T-helper 2 cell (primary cell): ENCODE results near the gene DHX30.
A peak's percentile ranks its signal among the peaks of the same experiment; 100 is the strongest.

Source experiments
- DNase-seq, 5 experiments: peaks; one replicate each; pipeline versions ENCODE4 v3.0.0 to v3.0.0-alpha.2; 2012 to 2022

Gene DHX30

DNA sequence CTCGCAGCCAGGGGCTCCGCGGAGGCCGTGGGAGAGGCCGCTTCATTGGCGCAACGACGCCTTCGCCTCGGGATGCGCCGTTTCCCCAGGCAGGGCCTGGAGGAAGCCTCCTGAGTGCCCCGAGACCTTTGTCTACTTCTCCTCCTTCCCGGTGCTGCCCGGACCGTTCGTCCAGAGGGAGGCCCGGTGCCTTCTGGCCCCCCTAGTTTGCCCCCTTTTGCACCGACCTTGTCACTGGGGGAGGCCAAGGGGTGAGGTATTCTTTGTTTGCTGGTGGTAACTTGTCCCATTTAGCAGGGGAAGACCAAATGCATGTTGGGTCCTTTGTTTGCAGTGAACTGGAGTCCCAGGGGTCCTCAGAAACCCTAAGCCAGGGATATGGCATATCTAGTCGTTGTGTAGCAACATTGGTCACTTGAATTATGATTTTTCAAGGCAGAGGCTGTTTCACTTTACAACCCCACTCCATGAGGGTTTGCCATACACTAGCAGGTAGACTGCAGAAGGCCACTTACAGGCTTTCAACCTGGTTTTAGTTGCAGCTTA lies 615 bp downstream of the DHX30 start:
- DNase-seq, result peak in 1 of 5 experiments; percentile 22

DNA sequence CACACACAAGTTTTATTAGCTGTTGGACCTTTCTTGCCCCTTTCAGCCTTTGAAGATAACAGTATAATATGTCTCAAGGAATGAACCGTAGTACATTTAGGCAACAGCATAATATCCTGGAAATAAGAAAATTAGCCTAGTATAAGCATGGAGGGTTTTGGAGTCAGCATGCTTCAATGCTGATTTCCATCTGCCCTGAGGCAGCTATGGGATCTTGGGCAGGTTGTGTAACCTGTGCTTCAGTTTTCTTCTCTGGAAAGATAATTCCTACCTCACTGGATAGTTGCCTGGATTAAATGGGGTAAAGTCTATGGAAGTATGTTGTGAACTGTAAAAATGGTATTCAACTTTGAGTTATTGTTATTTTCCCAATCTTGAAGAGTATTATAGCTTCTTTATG lies 1.6 kb downstream of the DHX30 start:
- DNase-seq, result no peak

DNA sequence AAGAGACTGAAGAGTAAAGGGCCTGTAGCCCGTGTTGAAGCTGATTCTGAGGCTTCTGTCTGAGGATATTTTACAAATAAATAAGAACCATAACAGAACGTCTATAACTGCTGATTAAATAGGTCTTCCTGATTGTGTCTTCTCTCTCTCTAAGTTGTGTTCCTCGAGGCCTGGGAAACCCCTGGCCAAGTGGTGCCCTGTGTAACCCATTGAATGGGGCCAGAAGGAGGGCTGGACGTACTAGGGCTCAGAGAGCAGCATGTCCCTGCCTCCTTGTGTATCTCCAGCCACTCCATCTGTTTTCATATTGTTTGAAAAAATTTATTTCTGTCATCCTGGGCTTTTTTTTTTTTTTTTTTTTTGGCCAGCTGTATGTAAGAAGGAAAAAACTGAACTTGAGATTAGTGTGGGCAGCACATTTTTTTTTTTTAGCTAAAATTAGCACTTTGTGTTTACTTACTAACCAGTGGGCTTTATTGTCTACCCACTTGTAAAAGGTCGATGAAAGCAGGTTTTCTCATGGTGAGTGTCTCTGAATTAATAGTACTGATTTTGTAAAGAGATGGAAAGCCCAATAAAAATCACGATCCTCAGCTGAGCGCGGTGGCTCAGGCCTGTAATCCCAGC lies 10.7 kb downstream of the DHX30 start:
- no peak for DNase-seq

DNA sequence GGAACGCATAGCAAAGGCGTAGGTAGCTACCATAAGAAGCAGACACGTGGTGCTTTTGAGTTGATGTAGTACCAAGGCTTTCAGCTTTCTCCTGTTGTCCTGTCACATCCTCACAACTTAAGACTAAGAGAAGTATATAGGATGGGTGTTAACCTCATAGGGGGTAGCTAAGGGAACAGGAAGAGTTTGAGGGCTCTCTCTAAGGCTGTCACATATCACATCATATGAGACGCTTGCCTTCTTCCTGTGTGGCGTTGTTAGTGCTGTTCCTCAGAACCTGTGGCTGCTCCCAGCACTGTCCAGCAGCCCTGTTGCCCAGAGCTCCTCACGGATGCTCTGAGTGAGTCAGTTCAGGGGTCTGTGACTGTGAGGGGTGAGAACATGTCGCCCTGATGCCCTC lies 14.7 kb downstream of the DHX30 start:
- DNase-seq, result no peak

DNA sequence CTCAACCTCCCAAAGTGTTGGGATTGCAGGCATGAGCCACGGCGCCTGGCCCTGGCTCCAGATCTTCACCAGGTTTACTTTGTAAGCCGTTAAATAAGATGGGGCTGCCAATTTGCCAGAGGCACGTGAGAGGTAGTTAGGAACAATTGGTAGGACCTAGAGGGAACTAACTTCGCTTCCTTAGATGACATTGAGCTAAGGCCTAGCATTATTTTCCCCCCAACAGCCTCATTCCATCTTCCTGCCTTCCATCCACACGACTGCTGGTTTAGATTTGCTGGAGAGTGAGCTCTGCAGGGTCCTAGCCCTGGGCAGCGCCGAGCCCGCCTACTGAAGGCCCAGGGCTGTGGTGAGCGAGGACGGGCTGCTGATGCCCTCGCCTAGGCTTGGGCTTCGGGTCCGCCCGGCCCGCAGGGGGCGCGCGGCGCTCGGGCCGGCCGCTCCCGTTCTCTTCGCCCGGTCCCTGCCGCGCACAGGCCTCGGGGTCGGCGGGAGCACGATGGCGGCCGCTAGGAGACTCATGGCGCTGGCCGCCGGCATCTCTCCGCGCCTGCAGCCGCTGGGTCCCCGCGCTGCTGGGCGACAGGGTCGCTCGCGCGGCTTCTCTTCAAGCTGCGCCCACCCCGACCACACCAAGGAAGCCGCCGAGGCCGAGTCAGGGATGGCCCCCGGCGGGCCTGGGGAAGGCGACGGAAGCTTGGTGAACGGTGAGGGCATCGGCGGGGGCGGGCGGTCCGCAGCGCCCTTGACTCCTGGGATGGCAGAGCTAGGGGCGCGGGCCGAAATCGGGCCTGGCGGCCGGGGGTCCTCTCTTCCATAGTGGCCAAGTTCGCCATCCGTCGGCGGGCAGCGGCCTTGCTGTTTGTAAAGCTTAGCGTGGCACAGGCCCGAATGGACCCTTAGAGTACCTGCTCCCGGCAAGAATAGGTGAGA lies 21.9 kb downstream of the DHX30 start:
- peak; percentile 58 to 87 (median 68) for DNase-seq

DNA sequence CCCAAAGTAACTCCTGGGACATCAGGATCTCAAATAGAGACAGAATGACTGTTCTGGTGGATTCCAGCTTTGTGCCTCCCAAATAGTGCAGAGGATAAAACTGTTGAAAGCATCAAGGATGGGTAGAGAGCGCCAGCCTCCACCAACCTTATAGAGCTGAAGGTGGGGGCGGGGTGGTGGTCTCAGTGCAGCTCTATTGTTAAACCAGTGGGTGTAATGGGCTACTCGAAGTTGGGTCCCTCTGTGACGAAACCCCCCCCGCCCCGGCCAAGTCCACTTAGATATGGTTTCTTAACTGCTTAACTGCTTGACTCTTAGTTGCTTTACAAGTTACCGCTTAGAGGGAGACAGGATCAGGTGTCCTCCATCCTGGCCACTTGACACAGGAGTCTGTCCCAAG lies 22.7 kb downstream of the DHX30 start:
- DNase-seq, result no peak

DNA sequence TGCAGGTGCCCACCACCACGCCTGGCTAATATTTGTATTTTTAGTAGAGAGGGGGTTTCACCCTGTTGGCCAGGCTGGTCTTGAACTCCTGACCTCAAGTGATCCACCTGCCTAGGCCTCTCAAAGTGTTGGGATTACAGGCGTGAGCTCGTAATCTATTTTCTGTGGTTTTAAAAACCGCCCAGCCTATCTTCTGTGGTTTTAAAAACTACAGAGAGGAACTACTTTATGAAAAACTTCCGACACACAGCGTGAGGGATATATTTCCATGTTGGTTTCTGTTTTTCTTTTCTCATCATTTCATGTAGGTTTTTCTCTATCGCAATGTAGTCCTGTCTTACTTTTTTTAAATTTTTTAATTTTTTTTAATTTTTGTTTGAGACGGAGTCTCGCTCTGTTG lies 26.5 kb downstream of the DHX30 start:
- DNase-seq, result peak in 1 of 5 experiments; percentile 30

DNA sequence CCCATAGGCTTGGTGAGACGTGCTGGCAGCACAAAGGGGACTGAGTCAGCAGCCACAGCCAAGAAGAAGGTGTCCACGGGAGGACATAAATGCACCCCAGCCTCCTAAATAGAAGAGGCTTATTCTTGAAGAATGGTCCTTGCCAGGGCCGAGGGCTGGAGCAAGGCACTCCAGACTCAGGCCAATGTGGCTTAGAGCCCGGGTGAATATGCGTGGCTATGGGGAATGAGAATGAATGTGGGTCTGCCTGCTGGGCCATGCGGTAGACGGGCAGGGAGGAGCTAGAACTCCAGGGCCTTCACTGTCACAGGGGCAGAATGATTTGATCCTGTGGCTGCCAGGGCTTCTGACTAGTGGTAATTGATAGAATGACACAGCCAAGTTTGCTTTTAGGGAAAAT lies 34.0 kb downstream of the DHX30 start:
- no peak for DNase-seq

DNA sequence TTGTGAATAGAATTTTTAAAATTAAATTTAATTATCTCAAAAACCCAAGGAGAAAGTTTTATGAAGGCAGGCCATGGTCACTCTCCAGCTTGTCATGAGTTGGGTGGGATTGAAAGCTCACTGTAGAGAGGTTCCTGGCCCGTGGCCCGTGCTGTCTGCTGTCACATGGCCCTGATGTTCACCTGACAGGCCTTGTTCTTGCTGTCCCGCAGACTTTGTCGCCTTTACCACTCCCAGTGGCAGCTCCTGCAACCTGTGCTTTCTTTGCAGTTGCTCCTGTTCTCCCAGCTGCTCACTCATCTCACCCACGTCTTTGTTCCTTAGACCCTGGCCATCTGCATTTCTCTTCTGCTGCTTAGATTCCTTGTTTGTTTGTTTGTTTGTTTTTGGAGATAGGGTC lies 35.6 kb downstream of the DHX30 start:
- DNase-seq, result no peak

DNA sequence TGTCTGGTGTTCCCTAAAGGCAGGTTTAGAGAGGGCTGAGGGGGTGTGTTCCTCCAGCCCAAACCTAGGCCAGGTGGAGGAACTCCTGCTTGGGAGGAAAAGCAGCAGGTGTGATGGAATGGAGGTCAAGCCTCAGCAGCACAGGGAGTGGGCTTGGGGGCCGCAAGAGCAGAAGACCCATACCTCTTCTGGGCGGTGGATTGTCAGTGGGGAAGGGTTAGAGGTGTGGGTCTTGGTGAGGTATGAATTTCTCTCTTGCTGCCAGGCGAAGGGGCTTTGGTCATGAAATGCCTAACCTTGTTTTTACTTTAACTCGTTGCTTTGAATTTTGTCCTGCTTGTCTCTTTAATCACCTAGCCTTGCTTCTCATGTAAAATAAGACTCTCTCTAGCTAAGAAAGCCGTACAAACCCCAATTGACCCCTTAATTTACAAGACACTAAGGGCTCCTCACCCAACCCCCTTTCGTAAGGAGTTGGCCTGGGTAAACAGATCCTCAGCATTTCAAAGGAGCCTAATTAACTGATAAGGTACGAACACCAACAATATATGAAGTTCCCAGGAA lies 38.9 kb downstream of the DHX30 start:
- no peak for DNase-seq

DNA sequence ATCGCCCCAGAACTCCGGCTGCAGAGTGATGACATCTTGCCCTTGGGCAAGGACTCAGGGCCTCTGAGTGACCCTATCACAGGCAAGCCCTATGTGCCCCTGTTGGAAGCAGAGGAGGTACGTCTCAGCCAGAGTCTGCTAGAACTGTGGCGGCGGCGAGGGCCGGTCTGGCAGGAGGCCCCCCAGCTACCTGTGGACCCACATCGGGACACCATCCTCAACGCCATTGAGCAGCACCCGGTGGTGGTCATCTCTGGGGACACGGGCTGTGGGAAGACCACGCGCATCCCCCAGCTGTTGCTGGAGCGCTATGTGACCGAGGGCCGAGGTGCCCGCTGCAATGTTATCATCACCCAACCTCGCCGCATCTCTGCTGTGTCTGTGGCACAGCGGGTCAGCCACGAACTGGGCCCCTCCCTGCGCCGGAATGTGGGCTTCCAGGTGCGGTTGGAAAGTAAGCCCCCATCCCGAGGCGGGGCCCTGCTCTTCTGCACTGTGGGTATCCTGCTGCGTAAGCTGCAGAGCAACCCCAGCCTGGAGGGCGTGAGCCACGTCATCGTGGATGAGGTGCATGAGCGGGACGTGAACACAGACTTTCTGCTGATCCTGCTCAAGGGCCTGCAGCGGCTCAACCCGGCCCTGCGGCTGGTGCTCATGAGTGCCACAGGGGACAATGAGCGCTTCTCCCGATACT lies 43.4 kb downstream of the DHX30 start:
- DNase-seq, result no peak

DNA sequence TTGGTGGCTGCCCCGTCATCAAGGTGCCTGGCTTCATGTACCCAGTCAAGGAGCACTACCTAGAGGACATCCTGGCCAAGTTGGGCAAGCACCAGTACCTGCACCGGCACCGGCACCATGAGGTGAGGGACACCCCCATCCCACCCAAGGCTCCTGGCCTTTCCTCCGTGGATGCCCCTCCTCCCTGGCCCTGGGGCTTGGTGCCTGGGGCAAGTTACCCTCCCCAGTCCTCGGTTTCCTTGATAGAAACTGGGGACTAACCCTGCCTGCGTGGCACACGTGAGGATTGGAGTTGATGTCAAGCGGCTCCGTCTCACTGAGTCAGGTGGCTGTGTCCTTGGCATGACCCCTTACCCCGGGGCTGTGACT lies 43.9 kb downstream of the DHX30 start:
- DNase-seq, result no peak

DNA sequence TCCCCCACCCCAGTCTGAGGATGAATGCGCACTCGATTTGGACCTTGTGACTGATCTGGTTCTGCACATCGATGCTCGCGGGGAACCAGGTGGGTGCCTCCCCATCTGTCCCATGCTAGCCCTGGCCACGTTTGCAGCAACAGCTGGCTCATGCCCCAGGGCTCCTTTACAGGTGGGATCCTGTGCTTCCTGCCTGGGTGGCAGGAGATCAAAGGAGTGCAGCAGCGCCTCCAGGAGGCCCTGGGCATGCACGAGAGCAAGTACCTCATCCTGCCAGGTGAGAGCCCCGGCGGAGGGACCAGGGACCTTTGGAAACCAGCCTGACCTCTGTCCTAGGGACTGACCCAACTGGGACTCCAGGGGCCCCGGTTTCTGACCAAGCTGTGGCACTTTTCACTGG lies 44.3 kb downstream of the DHX30 start:
- DNase-seq, result no peak

DNA sequence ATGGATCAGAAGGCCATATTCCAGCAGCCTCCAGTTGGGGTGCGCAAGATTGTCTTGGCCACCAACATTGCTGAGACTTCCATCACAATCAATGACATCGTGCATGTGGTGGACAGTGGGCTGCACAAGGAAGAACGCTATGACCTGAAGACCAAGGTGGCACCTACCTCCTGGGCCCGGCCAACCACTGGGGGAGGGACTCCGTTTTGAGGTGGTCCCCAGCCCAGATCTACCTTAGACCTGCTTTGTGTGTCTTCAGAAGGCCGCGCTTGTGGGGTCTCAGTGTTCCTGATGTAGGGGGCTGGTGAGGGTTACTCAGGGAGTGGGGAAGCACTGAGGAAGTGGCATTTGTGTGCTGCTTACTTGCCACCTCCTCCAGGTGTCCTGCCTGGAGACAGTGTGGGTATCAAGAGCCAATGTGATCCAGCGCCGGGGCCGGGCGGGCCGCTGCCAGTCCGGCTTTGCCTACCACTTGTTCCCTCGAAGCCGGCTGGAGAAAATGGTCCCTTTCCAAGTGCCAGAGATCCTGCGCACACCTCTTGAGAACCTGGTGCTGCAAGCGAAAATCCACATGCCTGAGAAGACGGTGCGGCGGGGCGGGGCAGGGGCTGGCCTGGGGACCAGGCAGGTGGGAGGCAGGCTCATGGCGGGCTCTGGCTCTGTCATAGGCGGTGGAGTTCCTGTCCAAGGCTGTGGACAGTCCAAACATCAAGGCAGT lies 45.0 kb downstream of the DHX30 start:
- DNase-seq, result no peak

DNA sequence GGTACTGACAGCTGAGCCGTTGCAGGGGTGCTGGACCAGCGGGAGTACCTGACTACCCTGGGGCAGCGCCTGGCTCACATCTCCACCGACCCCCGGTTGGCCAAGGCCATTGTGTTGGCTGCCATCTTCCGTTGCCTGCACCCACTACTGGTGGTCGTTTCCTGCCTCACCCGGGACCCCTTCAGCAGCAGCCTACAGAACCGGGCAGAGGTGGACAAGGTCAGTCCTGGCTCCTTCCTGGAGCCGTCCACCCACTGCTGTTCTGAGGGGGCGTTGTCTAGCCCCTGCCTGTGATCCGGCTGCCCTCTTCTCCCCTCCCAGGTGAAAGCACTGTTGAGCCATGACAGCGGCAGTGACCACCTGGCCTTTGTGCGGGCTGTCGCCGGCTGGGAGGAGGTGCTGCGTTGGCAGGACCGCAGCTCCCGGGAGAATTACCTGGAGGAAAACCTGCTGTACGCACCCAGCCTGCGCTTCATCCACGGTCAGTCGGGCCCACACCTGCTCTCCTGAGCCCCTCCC lies 45.7 kb downstream of the DHX30 start:
- no peak for DNase-seq

DNA sequence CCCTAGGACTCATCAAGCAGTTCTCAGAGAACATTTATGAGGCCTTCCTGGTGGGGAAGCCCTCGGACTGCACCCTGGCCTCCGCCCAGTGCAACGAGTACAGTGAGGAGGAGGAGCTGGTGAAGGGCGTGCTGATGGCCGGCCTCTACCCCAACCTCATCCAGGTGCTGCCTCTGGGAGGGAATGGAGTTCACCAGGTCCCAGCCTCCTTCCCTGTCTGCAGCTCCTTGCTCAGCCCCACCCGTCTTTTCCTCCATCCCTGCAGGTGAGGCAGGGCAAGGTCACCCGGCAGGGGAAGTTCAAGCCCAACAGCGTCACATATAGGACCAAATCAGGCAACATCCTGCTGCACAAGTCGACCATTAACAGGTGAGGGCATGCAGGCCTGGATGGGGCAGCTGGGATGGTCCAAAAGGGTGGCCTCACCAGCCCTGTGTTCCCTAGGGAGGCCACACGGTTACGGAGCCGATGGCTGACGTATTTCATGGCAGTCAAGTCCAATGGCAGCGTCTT lies 46.3 kb downstream of the DHX30 start:
- DNase-seq, result no peak

DNA sequence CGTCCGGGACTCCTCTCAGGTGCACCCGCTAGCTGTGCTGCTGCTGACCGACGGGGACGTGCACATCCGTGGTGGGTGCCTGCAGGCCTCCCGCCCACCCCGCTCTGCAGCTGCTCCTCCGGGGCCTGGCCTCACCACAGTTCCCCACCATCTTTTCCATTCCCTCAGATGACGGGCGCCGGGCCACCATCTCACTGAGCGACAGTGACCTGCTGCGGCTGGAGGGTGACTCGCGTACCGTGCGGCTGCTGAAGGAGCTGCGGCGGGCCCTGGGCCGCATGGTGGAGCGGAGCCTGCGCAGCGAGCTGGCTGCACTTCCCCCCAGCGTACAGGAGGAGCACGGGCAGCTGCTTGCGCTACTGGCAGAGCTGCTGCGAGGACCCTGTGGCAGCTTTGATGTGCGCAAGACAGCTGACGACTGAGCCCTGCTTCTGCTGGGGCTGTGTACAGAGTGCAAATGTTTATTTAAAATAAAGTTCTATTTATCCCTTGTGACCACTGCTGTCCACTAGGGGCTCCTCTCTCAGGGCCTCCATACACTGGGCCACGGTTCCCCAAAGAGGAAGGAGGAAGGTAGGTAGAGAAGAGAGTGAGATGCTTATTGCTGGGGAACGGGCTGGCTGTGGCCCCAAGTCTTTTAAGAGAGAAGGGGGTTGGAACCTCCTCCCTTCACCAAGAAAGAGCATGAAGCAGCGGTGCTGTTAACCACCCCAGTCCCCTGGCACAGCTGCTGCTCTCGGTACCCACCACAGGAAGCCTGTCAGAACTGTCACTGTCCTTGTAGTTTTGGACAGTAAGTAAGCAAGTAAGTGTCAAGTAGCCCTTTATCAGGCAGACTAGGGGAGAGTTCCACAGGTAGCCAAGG lies 47.0 kb downstream of the DHX30 start:
- DNase-seq, result no peak

DNA sequence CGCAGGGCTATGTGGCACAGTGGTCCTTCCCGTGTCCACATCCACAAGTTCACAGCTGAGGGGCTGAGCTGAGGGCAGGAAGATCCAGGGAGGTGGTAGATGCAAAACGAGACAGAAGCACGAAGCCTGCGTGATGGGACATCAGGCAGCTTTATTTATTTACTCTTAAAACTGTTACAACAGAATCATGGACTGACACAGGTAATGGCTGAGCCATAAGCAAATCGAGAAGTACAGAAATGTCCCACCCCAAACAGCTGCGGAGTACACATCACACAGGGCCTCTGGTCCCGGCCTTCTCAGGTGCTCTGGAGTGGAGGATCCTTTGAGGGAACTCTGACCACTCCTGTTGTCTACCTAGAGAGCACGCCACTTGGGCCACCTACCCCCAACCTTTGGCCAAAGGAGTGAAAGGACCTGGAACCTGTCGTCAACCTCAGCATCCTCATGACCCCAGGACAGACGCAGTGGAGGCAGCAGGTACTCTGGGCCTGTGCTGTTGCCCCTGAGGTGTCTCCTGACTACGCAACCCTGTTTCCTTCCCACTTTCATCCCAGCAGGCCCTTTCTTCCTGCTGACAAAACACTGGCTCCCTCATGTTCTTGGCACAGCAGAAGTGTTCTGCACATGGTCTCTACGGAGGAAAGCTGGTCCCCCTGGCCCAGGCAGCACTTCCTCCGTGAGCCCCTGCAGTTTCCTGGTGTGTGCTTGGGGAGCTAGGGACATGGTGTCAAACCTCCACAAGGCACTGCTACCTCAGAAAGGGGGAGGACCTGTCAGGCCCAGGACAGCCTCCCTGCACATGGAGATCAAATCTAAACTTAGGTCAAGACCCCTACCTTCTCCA lies 47.8 kb downstream of the DHX30 start:
- no peak for DNase-seq

DNA sequence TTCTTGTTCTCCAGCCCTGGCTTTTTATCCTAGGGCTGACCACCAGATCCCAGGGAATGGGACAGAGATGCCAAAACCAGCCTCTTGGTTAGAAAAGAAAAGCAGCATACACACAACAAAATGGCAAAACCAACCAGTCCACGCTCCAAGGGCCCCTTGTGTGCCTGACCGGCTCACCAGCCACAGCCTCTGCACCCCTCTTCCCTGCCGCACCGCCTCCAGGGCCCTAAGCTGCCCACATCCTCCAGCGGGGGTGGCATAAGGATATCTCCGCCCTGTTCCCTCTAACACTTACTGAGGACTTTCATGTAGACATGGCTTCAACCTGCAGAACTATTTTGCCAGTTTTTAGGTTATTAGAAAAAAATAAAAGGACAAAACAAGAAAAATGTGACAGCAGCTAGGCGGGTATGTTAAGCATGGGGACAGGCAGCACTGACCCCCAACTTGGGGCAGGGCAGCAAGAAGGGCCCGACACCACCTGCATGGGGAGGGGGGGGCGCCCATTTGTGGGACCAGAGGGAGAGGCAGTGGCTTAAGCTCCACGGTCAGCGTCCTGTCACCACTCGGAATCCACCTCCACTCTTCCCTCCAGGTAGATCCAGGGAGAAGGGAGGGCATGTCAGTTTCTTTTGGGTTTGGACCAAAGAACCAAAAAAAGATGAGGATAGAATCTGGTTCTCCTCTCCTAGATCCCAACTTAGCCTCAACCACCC lies 49.1 kb downstream of the DHX30 start:
- no peak for DNase-seq
